ENCODE measurements around the gene VOPP1.
A peak's percentile ranks its signal among the peaks of the same experiment; 100 is the strongest.

The VOPP1 gene

GRCh38 chr7:55540226-55540858 lies 32.0 kb downstream of the VOPP1 start:
- Histone ChIP-seq H3K4me3 (no peak overlapping the region), H3K9me3 (no peaks in the 10 kb centered on the region), H3K27me3 (ENCODE audit: low read depth) (no peaks in the 10 kb centered on the region), H3K36me3 (replicated peaks) (0 out of 2 replicates have a peak, but pooled peaks cover 3% of the 10 kb centered on the region), H3K4me1 (no peaks in the 10 kb centered on the region; the same call in 1 of the 2 replicates)
- in situ Hi-C loops (cut with MboI; ENCODE audit: low sequenced_read_pairs): no loop called here
- DNase-seq (ENCODE audit: low spot score in 2 of 2): no peak

- in situ Hi-C loops (cut with MboI; ENCODE audit: low sequenced_read_pairs): no loop called here
- DNase-seq (ENCODE audit: low spot score in 2 of 2): no peak
These were observed 32.9 kb downstream of the VOPP1 start for GRCh38 chr7:55539380-55539779.

GRCh38 chr7:55538538-55538937 lies 33.8 kb downstream of the VOPP1 start:
- H3K4me3 ChIP-seq: no peak overlapping the region
- in situ Hi-C loops (cut with MboI; ENCODE audit: low sequenced_read_pairs): no loop called here
- H3K36me3 ChIP-seq (replicated peaks): no peaks in the 10 kb centered on the region
- H3K9me3 ChIP-seq: no peaks in the 10 kb centered on the region
- no peaks in the 10 kb centered on the region for H3K27me3 ChIP-seq (ENCODE audit: low read depth)
- H3K4me1 ChIP-seq: no peaks in the 10 kb centered on the region; the same call in 1 of the 2 replicates
- DNase-seq (ENCODE audit: low spot score in 2 of 2): peak in 1 of 2 experiments; percentile 12

More at GRCh38 chr7:55539380-55539779, 32.9 kb downstream of the VOPP1 start:
- Histone ChIP-seq H3K4me3 (no peak overlapping the region), H3K4me1 (no peaks in the 10 kb centered on the region; the same call in 1 of the 2 replicates), H3K27me3 (ENCODE audit: low read depth) (no peaks in the 10 kb centered on the region), H3K9me3 (no peaks in the 10 kb centered on the region), H3K36me3 (replicated peaks) (0 out of 2 replicates have a peak, but pooled peaks cover 3% of the 10 kb centered on the region)

GRCh38 chr7:55537458-55537990 lies 34.8 kb downstream of the VOPP1 start:
- no peak overlapping the region for H3K4me3 ChIP-seq
- no peak for DNase-seq (ENCODE audit: low spot score in 2 of 2)
- in situ Hi-C loops (cut with MboI; ENCODE audit: low sequenced_read_pairs): no loop called here
- no peaks in the 10 kb centered on the region for H3K36me3 ChIP-seq (replicated peaks)
- no peaks in the 10 kb centered on the region for H3K9me3 ChIP-seq
- H3K4me1 ChIP-seq: no peaks in the 10 kb centered on the region; the same call in 1 of the 2 replicates
- H3K27me3 ChIP-seq (ENCODE audit: low read depth): no peaks in the 10 kb centered on the region

- Histone ChIP-seq H3K27me3 (ENCODE audit: low read depth) (no peaks in the 10 kb centered on the region), H3K36me3 (replicated peaks) (no peaks in the 10 kb centered on the region), H3K9me3 (no peaks in the 10 kb centered on the region), H3K4me1 (no peaks in the 10 kb centered on the region; the same call in 1 of the 2 replicates), H3K4me3 (no peak overlapping the region)
- in situ Hi-C loops (cut with MboI; ENCODE audit: low sequenced_read_pairs): no loop called here
- DNase-seq (ENCODE audit: low spot score in 2 of 2): no peak
These were observed 35.5 kb downstream of the VOPP1 start for GRCh38 chr7:55536619-55537457.

GRCh38 chr7:55535617-55536016 lies 36.7 kb downstream of the VOPP1 start:
- Histone ChIP-seq H3K4me3 (no peak overlapping the region), H3K27me3 (ENCODE audit: low read depth) (no peaks in the 10 kb centered on the region), H3K9me3 (no peaks in the 10 kb centered on the region), H3K4me1 (no peaks in the 10 kb centered on the region; the same call in 1 of the 2 replicates), H3K36me3 (replicated peaks) (no peaks in the 10 kb centered on the region)
- in situ Hi-C loops (cut with MboI; ENCODE audit: low sequenced_read_pairs): no loop called here
- no peak for DNase-seq (ENCODE audit: low spot score in 2 of 2)

- Histone ChIP-seq H3K9me3 (no peaks in the 10 kb centered on the region), H3K36me3 (replicated peaks) (no peaks in the 10 kb centered on the region), H3K4me1 (no peaks in the 10 kb centered on the region; the same call in 1 of the 2 replicates), H3K4me3 (no peak overlapping the region), H3K27me3 (ENCODE audit: low read depth) (no peaks in the 10 kb centered on the region)
- in situ Hi-C loops (cut with MboI; ENCODE audit: low sequenced_read_pairs): no loop called here
- DNase-seq (ENCODE audit: low spot score in 2 of 2): no peak
These were observed 37.2 kb downstream of the VOPP1 start for GRCh38 chr7:55534916-55535590.

- in situ Hi-C loops (cut with MboI; ENCODE audit: low sequenced_read_pairs): no loop called here
- no peak for DNase-seq (ENCODE audit: low spot score in 2 of 2)
- no peak overlapping the region for H3K4me3 ChIP-seq
- H3K36me3 ChIP-seq (replicated peaks): no peaks in the 10 kb centered on the region
- no peaks in the 10 kb centered on the region for H3K27me3 ChIP-seq (ENCODE audit: low read depth)
- H3K9me3 ChIP-seq: no peaks in the 10 kb centered on the region
- no peaks in the 10 kb centered on the region; the same call in 1 of the 2 replicates for H3K4me1 ChIP-seq
These were observed 37.9 kb downstream of the VOPP1 start for GRCh38 chr7:55534262-55534915.

GRCh38 chr7:55533729-55534080 lies 38.6 kb downstream of the VOPP1 start:
- Histone ChIP-seq H3K36me3 (replicated peaks) (no peaks in the 10 kb centered on the region), H3K4me1 (no peaks in the 10 kb centered on the region), H3K27me3 (ENCODE audit: low read depth) (no peaks in the 10 kb centered on the region), H3K4me3 (no peak overlapping the region), H3K9me3 (no peaks in the 10 kb centered on the region)
- in situ Hi-C loops (cut with MboI; ENCODE audit: low sequenced_read_pairs): no loop called here
- DNase-seq (ENCODE audit: low spot score in 2 of 2): no peak

- Histone ChIP-seq H3K4me1 (no peaks in the 10 kb centered on the region), H3K4me3 (no peak overlapping the region)
- DNase-seq (ENCODE audit: low spot score in 2 of 2): no peak
These were observed 39.1 kb downstream of the VOPP1 start for GRCh38 chr7:55533050-55533728.

GRCh38 chr7:55532150-55532917 lies 40.0 kb downstream of the VOPP1 start:
- DNase-seq (ENCODE audit: low spot score in 2 of 2): no peak
- no peaks in the 10 kb centered on the region for H3K36me3 ChIP-seq (replicated peaks)
- peaks cover 3% of the 10 kb centered on the region for H3K4me1 ChIP-seq
- no peaks in the 10 kb centered on the region for H3K9me3 ChIP-seq
- H3K27me3 ChIP-seq (ENCODE audit: low read depth): no peaks in the 10 kb centered on the region
- in situ Hi-C loops (cut with MboI; ENCODE audit: low sequenced_read_pairs): no loop called here
- no peak overlapping the region for H3K4me3 ChIP-seq

More at GRCh38 chr7:55533050-55533728, 39.1 kb downstream of the VOPP1 start:
- in situ Hi-C loops (cut with MboI; ENCODE audit: low sequenced_read_pairs): no loop called here
- Histone ChIP-seq H3K9me3 (no peaks in the 10 kb centered on the region), H3K27me3 (ENCODE audit: low read depth) (no peaks in the 10 kb centered on the region), H3K36me3 (replicated peaks) (no peaks in the 10 kb centered on the region)

- in situ Hi-C loops (cut with MboI; ENCODE audit: low sequenced_read_pairs): no loop called here
- H3K4me1 ChIP-seq: peaks cover 10% of the 10 kb centered on the region
- no peaks in the 10 kb centered on the region for H3K9me3 ChIP-seq
- no peaks in the 10 kb centered on the region for H3K36me3 ChIP-seq (replicated peaks)
- no peak for DNase-seq (ENCODE audit: low spot score in 2 of 2)
- no peak overlapping the region for H3K4me3 ChIP-seq
- no peaks in the 10 kb centered on the region for H3K27me3 ChIP-seq (ENCODE audit: low read depth)
These were observed 40.8 kb downstream of the VOPP1 start for GRCh38 chr7:55531536-55531935.
